SU-DHL-6 (cell line): ENCODE data around the gene PKM.
A peak's percentile ranks its signal among the peaks of the same experiment; 100 is the strongest.

Experiments used
- H2AFZ ChIP-seq: fragments of 200-600 bp; sonication (generic); 2 replicates; pipeline ENCODE4 v1.6.1; 2014; ENCODE audit warnings: low read depth, mild to moderate bottlenecking, moderate library complexity, mixed read lengths, antibody characterized with exemption, low read length; ENCODE audit not compliant: severe bottlenecking
- H3F3A ChIP-seq: fragments of 200-600 bp; shearing (Covaris generic); 2 replicates; pipeline ENCODE4 v1.6.0; 2016; ENCODE audit warnings: antibody characterized with exemption, mild to moderate bottlenecking; ENCODE audit not compliant: insufficient read depth
- H3K27ac ChIP-seq: fragments of 200-600 bp; sonication (generic); 2 replicates; pipeline ENCODE4 v1.5.1; 2016; ENCODE audit warnings: low read depth, mild to moderate bottlenecking, low read length, moderate library complexity, mixed read lengths
- H3K27me3 ChIP-seq: fragments of 200-600 bp; sonication (generic), shearing (Covaris generic); 2 replicates; pipeline ENCODE4 v1.6.0; 2014; ENCODE audit warnings: mild to moderate bottlenecking, low read length
- H3K36me3 ChIP-seq: fragments of 200-600 bp; sonication (generic); 2 replicates; pipeline ENCODE4 v1.6.1; 2014; ENCODE audit warnings: mild to moderate bottlenecking, low read length, mixed read lengths
- H3K4me2 ChIP-seq: fragments of 300-600, 200-600 bp; shearing (Covaris generic), sonication (generic); 2 replicates; pipeline ENCODE4 v1.6.0; 2014; ENCODE audit warnings: low read length, low read depth, mild to moderate bottlenecking; ENCODE audit not compliant: poor library complexity, severe bottlenecking
- H3K4me3 ChIP-seq: fragments of 200-600 bp; sonication (generic); 2 replicates; pipeline ENCODE4 v1.5.1; 2014; ENCODE audit warnings: antibody characterized with exemption, low read length, mild to moderate bottlenecking, mixed read lengths; ENCODE audit not compliant: insufficient read depth, poor library complexity, severe bottlenecking
- H3K79me2 ChIP-seq: fragments of 200-600 bp; sonication (generic); 2 replicates; pipeline ENCODE4 v1.6.1; 2014; ENCODE audit warnings: mild to moderate bottlenecking, low read length, moderate library complexity; ENCODE audit not compliant: insufficient read depth
- H3K9ac ChIP-seq: fragments of 200-600 bp; sonication (generic); 2 replicates; pipeline ENCODE4 v1.7.0; 2014; ENCODE audit warnings: mild to moderate bottlenecking, low read length
- H3K9me2 ChIP-seq: fragments of 200-600 bp; sonication (generic); replicated peaks from 2 replicates; pipeline ENCODE4 v1.6.1; 2014; ENCODE audit warnings: low read length; ENCODE audit not compliant: insufficient read depth
- H3K9me3 ChIP-seq: fragments of 200-600 bp; sonication (generic); 2 replicates; pipeline ENCODE4 v1.6.1; 2014; ENCODE audit warnings: low read length, mixed read lengths; ENCODE audit not compliant: insufficient read depth
- H4K20me1 ChIP-seq: fragments of 200-600 bp; sonication (generic); 2 replicates; pipeline ENCODE4 v1.6.1; 2014; ENCODE audit warnings: low read depth, mild to moderate bottlenecking, antibody characterized with exemption, low read length, moderate library complexity, mixed read lengths
- EZH2phosphoT487 ChIP-seq: fragments of 200-600 bp; sonication (generic), shearing (Covaris generic); conservative IDR thresholded peaks from 2 replicates; pipeline ENCODE4 v1.6.1; 2018; ENCODE audit warnings: mild to moderate bottlenecking, antibody characterized with exemption, low read length, moderate library complexity, mixed read lengths
- TF ChIP-seq, protein P1 (sequence below): fragments of 200-600 bp; sonication (generic); IDR thresholded peaks from one replicate; pipeline ENCODE4 v1.5.1; 2017; ENCODE audit warnings: antibody characterized with exemption, mild to moderate bottlenecking, low read length, moderate library complexity; ENCODE audit not compliant: insufficient read depth, poor library complexity, severe bottlenecking

The PKM gene

GRCh38 chr15:72155003-72155621 lies 75.9 kb downstream of the PKM start:
- Histone ChIP-seq H3F3A (no peaks in the 10 kb centered on the region), H3K4me2 (peak overlapping the region; percentile 41), H3K9me2 (no peaks in the 10 kb centered on the region), H3K4me3 (no peak overlapping the region), H4K20me1 (no peaks in the 10 kb centered on the region), H3K9me3 (no peaks in the 10 kb centered on the region), H3K36me3 (no peaks in the 10 kb centered on the region), H3K79me2 (no peaks in the 10 kb centered on the region), H2AFZ (no peak overlapping the region), H3K27ac (no peak overlapping the region), H3K9ac (no peak overlapping the region), H3K27me3 (no peaks in the 10 kb centered on the region)
- TF ChIP-seq EZH2phosphoT487, result no peak
- TF ChIP-seq, protein P1, sequence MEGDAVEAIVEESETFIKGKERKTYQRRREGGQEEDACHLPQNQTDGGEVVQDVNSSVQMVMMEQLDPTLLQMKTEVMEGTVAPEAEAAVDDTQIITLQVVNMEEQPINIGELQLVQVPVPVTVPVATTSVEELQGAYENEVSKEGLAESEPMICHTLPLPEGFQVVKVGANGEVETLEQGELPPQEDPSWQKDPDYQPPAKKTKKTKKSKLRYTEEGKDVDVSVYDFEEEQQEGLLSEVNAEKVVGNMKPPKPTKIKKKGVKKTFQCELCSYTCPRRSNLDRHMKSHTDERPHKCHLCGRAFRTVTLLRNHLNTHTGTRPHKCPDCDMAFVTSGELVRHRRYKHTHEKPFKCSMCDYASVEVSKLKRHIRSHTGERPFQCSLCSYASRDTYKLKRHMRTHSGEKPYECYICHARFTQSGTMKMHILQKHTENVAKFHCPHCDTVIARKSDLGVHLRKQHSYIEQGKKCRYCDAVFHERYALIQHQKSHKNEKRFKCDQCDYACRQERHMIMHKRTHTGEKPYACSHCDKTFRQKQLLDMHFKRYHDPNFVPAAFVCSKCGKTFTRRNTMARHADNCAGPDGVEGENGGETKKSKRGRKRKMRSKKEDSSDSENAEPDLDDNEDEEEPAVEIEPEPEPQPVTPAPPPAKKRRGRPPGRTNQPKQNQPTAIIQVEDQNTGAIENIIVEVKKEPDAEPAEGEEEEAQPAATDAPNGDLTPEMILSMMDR, result no peak

DNA sequence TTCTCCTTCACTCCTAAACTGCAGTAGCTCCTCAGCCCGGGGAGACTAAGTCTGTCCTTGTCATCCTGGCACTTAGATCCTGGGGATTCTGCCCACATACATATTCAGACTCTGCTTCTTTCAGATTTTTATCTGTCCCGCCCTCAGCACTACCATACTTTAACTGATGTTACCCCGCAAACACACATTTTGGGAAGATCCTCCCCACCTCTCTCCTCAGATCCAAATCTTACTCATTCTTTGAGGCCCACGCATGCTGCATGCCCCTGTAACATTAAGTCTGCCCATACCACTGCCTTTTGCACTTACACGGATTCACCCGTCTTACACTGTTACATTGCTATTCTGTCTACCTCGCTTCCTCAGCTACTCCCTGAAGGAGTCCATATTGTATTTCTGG lies 76.7 kb downstream of the PKM start:
- Histone ChIP-seq H3K4me2 (no peak overlapping the region), H3K27ac (no peak overlapping the region), H3F3A (no peaks in the 10 kb centered on the region), H3K9me3 (no peaks in the 10 kb centered on the region), H3K9ac (no peak overlapping the region), H3K9me2 (no peaks in the 10 kb centered on the region), H2AFZ (no peak overlapping the region), H3K27me3 (no peaks in the 10 kb centered on the region), H3K36me3 (no peaks in the 10 kb centered on the region), H3K79me2 (no peaks in the 10 kb centered on the region), H4K20me1 (no peaks in the 10 kb centered on the region), H3K4me3 (no peak overlapping the region)
- TF ChIP-seq EZH2phosphoT487, result no peak
- TF ChIP-seq, protein P1, result no peak

DNA sequence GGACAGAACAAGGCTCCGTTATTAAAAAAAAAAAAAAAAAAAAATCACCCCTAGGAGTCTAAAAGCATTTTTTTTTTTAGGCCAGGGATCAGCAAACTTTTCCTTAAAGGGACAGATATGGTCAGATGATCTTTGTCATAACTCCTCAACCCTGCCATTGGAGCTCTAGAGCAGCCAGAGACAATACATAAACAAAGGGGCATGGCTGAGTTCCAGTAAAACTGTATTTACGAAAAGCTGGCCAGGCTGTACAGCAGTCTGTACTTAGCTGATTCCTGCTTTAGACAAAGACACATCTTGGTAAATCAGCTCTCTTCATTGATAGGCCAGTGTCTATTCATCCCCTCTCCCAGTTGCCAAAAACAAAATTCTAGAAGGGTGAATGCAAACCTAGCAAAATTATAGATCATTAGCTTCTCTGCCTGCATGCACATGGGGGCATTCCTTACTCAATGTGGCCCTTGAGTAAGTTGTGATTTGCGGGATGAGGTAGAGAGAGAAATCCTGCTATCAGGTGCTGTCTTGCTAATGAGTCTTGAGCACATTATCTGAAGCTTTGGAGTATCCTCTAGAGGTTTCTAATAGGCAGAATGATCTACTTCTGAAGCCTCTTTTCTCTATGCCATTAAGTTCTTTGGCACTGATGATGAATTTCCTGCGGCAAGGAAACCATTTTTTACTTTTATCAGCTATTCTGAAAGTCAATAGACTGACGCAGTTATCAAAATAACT lies 77.6 kb downstream of the PKM start:
- Histone ChIP-seq H3F3A (no peaks in the 10 kb centered on the region), H4K20me1 (no peaks in the 10 kb centered on the region), H2AFZ (no peak overlapping the region), H3K9me2 (no peaks in the 10 kb centered on the region), H3K36me3 (no peaks in the 10 kb centered on the region), H3K27me3 (no peaks in the 10 kb centered on the region), H3K9me3 (no peaks in the 10 kb centered on the region), H3K79me2 (no peaks in the 10 kb centered on the region), H3K4me2 (no peak overlapping the region), H3K4me3 (no peak overlapping the region), H3K9ac (no peak overlapping the region), H3K27ac (no peak overlapping the region)
- TF ChIP-seq, protein P1, result no peak
- TF ChIP-seq EZH2phosphoT487, result no peak
